NK-92 (cell line): ENCODE results near the gene FBXW8.

Experiments
- DNase-seq: peaks from one replicate; lab custom pipeline; 2025; ENCODE audit not compliant: unreplicated experiment; lab: John Stamatoyannopoulos, UW

The FBXW8 gene

DNA sequence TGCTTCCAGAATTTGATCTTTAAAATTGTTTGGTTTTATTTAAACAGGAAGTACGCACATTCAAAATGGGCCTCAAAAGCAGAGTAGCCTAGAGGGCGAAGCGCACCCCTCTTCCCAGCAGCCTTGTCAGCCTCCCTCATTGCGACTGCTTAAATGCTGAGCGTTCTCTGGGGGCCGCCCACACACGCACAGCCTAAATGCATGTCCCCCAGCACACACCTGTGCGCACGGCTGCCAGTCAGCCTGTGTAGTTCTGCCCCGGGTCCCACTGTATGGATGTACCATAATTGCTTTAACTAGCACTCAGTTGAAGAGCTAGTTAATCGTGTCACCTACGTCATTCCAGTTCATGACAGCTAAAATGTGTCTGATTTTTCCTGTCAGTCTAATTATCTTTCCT is 109.1 kb downstream of the FBXW8 start:
- DNase-seq: no peak

DNA sequence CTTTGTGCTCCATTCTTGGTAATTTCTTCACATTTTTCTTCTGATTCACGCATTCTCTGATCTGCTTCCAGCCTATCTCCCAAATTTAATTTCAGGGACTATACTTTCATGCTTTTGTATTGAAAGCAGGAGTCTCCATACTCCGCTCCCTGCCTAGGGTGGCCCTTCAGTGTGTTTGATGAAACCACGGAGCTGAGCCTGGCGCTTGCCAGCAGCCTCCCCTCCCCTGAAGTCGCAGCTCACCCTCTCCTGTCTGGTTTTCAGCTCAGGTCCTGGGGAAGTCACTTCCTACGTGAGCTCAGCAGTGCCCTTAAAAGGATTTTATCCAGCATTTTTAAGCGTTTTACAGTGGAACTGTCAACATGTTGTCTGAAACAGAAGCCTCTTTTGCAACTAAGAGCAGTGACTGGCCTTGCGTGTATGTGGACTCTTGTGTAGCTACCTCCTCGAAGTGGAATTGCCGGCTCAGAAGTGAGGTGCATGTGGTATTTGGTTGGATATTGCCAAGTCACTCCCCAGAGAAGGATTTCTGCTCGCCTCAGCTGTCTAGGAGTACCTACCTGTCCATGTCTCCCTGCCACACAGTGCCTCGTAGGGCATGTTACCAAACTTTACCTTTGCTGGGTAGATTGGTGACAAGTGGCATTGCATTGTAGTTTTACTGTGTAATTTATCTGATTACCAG is 109.9 kb downstream of the FBXW8 start:
- no peak for DNase-seq

- DNase-seq: no peak
Measured at GRCh38 chr12:117022465-117022864, 111.7 kb downstream of the FBXW8 start.

GRCh38 chr12:117023998-117024960 is 113.5 kb downstream of the FBXW8 start:
- no peak for DNase-seq

DNA sequence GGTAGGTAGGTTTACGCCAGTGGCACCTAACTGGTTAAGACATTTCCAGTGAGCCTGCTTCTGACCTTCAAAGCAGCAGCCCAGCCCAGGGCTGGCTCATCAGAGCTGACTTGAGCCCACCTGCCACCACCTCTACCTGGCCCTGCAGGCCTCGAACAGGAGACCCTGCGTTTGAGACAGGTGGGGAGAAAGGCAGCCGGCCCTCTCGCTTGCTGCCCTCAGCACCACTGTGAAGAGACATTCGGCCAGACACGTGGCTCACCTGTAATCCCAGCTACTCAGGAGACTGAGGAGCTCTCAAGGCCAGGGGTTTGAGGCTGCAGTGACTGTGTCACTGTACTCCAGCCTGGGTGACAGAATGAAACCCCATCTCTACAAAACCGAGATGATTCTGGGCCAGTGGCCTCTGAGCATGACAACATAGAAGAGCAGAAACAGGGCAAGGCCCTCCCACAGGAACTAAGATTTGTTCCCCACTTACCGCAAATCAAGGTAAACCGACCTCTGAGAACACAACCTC is 114.3 kb downstream of the FBXW8 start:
- DNase-seq: no peak

- no peak for DNase-seq
Measured at GRCh38 chr12:117025481-117026151, 114.9 kb downstream of the FBXW8 start.

- no peak for DNase-seq
Measured at GRCh38 chr12:117026343-117026742, 115.6 kb downstream of the FBXW8 start.

DNA sequence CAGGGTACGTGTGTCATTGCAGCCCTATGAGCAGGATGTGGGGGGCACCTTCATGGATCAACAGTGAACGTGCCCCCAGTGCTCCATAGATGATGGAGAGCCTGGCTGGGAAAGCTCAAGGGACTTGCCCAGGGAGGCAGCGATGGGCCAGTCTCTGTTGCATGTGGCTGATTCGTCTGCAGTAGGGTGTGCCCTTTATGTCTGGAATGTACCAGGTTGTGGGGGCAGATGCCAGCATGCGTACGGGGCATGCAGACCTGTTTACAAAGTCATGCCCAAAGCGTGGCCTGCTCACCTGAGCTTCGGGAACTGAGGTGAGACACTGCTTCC is 116.1 kb downstream of the FBXW8 start:
- no peak for DNase-seq

- DNase-seq: no peak
Measured at GRCh38 chr12:117027251-117028086, 116.7 kb downstream of the FBXW8 start.

DNA sequence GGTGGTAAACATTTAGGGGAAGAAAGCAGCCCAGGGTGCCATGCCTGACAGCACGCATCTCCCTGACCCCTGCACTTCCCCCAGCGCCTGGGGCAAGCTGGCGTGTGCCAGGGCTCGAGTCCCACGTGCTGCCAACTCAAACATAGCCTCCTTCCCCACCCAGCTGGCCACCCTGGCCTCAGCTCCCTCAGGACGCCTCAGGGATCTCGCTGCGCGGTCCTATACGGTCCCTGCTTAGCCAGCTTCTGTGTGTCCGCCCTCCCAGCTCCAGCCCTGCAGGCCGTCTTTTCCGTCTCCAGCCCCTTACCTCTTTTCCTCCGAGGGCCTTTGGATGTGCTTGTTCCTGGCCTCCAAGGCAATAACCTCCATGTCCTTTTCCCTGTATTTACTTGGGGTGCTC is 117.5 kb downstream of the FBXW8 start:
- no peak for DNase-seq

DNA sequence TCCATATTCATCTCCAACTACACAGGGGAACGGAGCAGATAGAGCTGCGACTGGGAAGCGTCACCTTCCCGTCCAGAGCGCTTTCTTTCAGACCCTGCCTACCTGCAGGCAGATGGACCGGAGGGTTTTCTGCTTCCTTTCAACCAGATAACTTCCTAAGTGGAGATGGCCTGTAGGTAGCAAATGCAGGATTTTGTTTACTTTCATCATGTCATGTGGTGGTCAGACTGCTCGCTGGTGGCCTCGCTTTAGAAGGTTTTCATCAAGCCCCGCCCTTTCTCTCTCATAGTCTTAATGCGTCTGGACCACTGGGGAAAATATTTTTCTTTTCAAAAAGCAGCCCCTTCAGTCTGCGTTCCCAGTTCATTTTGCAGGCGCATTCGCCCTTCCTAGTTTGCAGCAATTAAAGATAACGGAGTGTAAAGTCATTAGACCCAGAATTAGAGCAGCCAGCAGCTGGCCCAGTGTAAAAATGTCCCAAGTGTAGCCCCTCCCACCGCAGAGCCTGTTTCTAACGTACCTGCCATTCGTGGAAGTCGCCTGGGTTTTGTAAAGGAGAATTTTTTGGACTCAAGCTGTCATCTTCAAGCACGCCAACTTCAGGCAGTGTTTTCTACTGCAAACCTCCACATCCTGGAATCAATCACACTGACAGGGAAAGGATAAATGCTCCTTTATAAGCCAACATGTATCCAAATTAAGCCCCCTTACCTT is 119.6 kb downstream of the FBXW8 start:
- DNase-seq: no peak

DNA sequence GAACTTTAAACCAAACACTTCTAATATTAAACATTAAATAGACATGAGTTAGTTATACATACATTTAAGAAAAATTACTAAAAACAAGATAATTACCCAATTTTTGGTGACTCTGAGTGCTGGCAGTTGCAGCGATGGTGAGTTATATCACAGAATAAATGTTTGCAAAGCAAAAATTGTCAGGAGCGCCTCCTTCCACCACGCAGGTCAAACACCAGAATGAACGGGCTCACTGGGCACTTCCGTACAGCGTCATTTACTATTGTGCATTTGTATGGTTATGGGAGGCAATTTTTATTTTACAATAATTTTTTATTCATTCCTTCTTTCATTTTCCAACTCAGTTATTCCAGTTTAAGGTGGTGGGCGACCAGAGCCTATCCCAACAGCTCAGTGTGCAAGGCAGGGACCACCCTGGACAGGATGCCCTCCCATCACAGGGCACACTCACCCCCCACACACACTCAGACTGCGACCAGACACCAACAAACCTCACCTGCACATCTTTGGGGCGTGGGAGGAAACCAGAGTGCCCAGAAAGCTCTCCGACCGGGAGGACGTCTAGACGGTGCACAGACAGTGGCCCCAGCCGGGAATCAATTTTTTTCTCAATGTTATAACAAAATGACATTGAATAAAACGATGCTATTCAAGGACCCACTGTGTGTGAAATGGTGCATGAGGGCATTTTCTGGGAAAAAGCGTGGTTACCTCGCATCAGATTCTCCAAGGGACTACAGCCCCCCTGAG is 121.3 kb downstream of the FBXW8 start:
- DNase-seq: no peak

DNA sequence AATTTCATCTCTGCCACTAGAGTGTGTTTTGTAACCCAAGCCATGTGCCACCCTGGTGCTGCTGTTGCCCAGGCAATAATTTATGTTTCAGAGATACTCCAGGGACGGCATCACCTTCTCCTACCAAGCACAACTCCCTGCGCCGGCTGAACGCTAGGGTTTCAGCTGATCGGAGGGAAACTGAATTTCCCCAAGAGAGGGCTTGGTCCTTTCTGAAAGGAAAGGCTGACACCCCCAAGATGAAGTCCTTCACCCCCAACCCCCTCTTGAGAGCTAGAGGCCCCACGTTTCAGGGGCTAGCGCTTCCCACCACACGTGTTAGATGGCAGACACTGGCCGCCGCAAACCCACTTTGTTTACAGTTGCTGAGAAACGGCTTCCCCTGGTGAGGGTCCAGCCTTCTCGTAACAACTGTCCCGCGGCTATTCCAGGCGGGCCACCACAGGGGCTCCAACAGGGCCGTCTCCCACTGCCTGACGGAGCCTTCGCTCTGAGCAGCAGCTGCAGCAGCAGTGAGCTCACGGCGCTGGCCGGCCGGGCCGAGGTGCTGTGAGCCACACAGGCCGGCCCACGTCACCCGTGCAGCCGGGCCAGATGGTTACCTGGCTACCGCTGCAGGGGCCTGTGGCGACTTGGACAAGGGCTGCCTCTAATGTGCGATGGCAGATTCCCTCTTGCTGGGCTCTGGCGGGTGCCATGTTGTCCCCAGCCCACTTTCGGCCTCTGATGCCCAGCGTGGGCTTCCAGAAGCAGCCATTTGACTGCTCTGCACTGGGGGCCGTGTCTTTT is 122.0 kb downstream of the FBXW8 start:
- DNase-seq: no peak

DNA sequence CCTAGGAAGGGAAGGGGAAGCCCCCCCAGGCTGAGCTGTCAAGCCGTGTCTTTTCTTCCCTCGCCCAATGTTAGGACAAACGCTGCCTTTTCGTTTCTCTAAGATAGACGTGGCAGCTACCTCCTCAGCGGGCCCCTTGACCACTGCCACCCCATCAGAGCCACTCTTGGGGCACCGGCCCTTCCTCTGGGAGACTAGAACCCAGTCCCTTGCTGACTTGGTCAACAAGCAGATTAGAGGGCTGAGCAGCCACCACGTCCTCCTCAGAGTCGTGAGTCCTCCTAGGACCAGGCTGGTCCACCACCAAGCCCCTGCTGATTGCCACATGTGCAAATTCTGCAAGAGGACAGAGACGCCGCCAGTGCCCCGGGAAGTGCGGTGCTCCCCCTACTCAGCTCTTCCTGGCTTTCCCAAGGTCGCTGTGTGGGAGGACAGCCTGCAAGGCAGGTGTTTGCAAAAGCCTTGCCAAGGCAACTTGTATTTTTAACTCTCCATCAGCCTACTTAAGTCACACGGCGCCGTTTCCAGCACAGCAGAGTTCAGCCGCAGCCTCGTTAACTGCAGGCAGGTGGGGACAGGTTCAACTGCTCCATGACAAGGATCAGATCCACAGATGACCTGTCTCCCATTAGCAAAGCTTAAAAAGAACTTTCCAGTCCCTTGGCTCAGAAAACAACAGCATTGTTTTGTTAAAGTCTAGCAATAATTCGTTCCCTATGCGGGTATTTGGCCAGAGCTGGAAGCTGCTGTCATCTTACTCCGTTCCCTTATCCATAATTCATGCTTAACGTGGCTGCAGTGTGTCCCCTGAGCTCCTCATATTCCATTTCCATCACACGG is 122.9 kb downstream of the FBXW8 start:
- DNase-seq: no peak

DNA sequence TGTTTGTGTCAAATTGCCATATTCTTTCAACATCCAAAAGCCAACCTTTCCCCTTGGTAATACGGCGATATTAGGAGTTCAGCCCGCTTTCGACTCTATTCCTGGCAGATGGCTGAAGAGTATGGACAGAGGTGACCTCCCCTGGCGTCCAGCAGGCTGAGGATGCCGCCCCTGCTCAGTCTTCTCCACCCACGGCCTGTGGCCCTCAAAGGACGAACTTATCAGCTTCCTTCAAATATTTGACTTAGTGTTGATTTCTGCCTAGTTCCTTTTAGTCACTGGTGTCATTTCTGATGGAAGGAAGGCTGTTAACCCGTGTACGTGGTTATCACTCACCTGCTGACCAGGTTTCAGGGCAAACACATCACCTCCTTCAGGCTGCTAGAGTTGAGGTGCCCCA is 123.5 kb downstream of the FBXW8 start:
- no peak for DNase-seq

GRCh38 chr12:117034701-117035151 is 124.0 kb downstream of the FBXW8 start:
- DNase-seq: no peak

DNA sequence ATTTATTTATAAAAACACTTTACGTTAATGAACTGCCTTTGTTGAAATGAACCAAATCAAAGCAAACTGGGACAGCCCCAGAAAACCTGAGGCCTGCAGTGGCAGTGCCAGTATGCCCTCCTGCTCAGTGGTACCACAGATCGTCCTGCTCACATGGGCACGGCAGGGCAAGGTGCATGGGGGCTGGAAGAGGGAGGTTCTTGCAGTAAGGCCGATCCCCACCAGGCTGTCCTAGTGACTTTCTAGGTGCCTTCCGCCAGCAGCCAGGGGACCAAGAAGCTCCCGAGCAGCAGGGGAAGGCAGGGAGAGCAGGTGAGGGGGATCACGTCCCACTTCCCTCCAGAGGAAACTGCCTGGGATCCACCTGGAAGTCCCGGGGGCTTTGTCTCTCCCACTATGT is 124.5 kb downstream of the FBXW8 start:
- no peak for DNase-seq

DNA sequence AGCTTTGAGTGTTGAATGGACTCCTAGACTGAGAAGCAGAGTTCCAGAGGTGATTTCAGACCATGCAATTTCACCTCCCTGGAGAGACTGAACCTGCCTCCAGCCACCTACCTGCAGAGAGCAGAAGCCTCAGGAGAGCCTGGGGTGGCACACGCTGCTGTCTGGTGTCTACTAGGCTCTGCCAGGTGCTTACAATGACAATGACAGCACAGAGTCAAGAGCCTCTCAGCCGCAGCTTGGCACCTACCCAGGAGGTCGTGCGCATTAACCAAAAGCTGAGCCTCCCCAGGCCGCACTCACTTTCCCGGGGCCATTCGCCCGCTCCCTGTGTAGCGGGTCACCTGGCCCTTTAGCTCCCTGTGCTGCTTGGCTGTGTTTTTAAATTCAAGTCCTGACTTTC is 125.3 kb downstream of the FBXW8 start:
- DNase-seq: no peak
